Adipose tissue (tissue), 3 donors: Measurements from ENCODE around the gene ZFAND2A. TPM values are rescaled to one million over a fixed set of nuclear protein-coding genes. Genes with fewer than 3 reads are reported as not detected.
"Not testable (repeated sequence)": the region's sequence is repeated elsewhere in the genome, so short reads cannot be mapped to it uniquely, and the experiment has no call there.

Source experiments
- H3K27ac ChIP-seq: one replicate; pipeline ENCODE4 v1.5.1; 2013; ENCODE audit warnings: low read depth, low read length
- WGBS, 3 donors: extraction: QIAGEN DNeasy Blood & Tissue Kit; methylation state at CpG; one replicate each; pipeline ENCODE4 v1.1.7; 2013; 5-methylcytosine and 5-hydroxymethylcytosine counted together
- polyA plus RNA-seq, 3 donors: library from polyadenylated mRNA; stranded (reverse); fragments of 200-250 nt; gene quantifications; one replicate each; pipeline ENCODE4 v1.2.3, GENCODE V29; 2013
- donor health status: healthy with polysubstance abuse.
- donor health status: Bipolar disorder and iron deficiency.
- donor health status: healthy.

The ZFAND2A gene
- polyA plus RNA-seq, 3 donors, result 35.0 to 49.8 (median 36.9) TPM

DNA sequence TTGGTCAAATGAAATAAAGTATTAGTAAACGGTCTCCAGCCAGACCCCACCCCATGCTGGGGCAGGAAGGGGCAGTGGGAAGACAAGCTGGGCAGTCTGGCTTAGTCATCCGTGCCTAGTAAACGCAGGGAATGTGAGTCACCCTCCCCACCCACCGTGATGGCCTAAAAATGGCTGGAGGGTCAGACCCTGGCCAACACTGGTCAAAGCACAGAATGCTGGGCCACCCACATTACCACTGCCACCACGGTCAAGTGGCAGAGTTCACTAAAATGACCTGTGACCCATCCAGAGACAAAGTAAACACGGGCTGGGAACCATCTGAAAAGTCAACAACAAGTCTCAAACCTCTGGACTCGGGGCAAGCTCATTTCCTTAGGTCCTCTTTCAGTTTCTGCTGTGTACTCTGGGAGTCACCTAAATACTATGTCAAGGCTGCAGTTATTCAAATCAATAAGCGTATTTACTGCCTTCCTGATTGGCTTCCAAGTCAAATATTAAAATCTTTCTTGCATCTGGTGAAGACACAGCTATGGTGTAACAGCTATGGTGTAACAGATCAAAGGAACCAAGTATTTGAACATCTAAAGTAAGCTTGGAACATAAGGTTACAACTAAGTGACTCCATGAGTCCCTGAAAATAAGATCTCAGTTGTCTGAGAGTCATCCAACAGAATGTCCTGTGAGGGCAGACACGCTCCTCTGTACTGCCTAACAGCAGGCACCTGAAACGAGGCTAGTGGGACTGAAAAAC, 3.0 kb downstream of the ZFAND2A start:
- no peak overlapping the region for H3K27ac ChIP-seq
- WGBS, 3 donors, result 36 to 61% (median 53%) methylated on average over 9 to 10 of the region's 10 CpGs

- H3K27ac ChIP-seq, result not testable (repeated sequence)
- 70 to 90% (median 86%) methylated on average over 20 to 22 of the region's 33 CpGs for WGBS, 3 donors
Observed at GRCh38 chr7:1155818-1156781, 3.9 kb downstream of the ZFAND2A start.

DNA sequence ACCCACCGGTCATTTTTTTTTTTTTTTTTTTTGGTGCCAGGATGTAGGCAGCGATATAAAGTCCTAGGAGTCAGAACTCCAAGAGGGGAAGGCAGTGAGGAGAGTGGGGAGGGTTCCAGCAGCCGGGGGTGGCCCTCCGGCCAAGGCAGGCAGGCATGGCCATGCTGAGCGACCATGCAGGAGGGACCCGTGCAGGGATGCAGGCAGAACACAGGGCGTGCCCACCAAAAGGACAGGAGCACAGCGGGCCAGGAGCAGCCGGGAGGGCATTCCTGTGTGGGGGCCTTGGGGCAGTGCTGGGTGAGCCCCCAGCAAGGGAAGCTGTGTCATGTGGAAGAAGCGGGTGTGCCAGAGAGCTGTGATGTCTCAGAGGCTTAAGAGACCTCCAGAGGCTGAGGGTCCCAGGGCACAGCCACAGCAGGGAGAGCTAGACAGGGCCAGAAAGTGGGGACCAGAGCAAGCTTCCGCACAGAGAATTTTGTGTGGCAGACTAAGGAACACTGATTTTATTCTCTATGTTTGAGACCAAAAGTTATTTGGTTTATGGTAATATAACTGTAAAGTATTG, 5.7 kb downstream of the ZFAND2A start:
- no peak overlapping the region for H3K27ac ChIP-seq
- 78 to 88% (median 87%) methylated on average over 11 of the region's 11 CpGs for WGBS, 3 donors

DNA sequence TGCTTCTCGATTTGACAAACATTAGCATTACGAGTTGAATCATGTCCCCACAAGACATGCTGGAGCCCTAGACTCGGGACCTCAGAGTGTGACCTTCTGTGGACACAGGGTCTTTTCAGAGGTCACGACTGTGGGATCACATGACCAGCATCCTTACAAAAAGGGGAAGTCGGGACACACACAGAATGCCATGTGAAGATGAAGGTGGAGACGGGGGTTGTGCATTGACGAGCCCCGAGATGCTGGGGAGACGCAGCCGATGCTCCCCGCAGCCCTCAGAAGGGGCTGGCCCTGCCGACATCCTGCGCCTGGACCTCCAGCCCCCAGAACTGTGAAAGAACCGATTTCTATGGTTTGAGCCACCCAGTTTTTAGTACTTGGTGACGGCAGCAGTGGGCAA, 7.5 kb downstream of the ZFAND2A start:
- WGBS, 3 donors, result 89 to 91% (median 91%) methylated on average over 15 of the region's 15 CpGs
- H3K27ac ChIP-seq, result no peak overlapping the region

- no peak overlapping the region for H3K27ac ChIP-seq
- 88 to 92% (median 88%) methylated on average over 20 of the region's 20 CpGs for WGBS, 3 donors
Observed at GRCh38 chr7:1151653-1152425, 8.2 kb downstream of the ZFAND2A start.

GRCh38 chr7:1151156-1151555, 8.8 kb downstream of the ZFAND2A start:
- H3K27ac ChIP-seq, result no peak overlapping the region
- WGBS, 3 donors, result 88 to 96% (median 93%) methylated on average over 13 of the region's 13 CpGs

DNA sequence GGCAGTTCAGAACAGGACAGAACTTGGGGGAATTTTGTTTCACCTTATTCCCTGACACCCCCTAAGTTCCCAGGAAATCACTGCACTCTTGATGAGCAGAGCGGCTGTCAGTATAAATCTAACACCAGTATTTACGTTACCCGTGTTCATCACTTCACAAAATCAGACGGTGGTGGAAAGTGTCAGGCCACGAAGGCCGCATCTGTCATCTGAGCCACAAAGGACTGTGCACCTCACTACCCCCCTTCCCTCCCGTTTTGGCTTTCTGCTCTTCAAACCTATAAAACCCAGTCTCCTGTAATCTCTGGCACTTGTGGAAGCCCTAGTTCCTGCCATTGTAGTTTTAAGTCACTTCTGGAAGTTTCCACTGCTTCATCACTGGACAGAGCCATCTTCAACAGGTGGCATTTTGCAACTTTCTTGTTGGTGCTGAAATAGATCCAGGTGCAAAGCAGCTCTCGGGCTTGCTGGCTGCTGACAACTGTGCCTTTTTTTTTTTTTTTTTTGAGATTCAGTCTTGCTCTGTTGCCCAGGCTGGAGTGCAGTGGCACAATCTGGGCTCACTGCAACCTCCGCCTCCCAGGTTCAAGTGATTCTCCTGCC, 9.5 kb downstream of the ZFAND2A start:
- 85 to 86% (median 85%) methylated on average over 9 of the region's 9 CpGs for WGBS, 3 donors
- H3K27ac ChIP-seq, result no peak overlapping the region

- H3K27ac ChIP-seq, result no peak overlapping the region
- WGBS, 3 donors, result 90 to 94% (median 94%) methylated on average over 20 of the region's 20 CpGs
Observed at GRCh38 chr7:1149351-1149794, 10.6 kb downstream of the ZFAND2A start.

DNA sequence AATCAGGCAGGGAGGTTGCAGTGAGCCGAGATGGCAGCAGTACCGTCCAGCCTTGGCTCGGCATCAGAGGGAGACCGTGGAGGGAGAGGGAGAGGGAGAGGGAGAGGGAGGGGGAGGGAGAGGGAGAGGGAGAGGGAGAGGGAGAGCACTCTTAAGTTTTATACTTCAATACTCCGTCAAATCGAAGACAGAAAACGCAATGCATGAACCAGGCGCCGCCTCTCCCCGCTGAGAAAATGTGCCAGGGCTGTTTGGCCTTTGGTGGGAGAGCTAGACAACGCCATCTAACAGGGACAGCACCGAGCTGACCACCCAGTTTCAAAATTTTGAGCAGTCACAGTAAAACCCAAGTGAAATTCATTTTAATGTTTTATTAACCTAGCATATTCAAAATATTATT, 12.1 kb downstream of the ZFAND2A start:
- H3K27ac ChIP-seq, result not testable (repeated sequence)
- 81 to 92% (median 84%) methylated on average over 8 of the region's 12 CpGs for WGBS, 3 donors

DNA sequence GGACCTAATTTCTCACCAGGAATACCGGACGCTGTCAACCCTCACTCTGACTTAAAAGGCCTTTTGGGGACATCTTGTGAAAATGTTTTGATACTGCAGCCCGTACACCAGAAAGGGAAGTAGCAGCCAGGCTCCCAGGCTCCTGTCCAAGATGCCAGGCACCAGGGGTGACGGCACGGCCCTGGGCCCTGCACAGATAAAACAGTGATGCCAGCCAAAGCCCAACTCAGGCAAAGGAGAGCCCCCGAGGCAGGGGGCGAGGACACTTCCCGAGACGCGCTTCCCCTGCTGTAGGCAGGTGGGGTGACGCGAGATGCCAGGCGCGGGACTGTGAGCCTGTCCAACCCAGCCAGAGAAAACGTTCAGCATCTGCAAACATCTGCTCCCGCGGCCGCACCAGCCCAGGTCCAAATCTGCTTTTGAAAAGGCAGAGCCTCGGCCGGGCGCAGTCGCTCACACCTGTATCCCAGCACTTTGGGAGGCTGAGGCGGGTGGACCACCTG, 15.7 kb downstream of the ZFAND2A start:
- 48 to 56% (median 51%) methylated on average over 23 of the region's 23 CpGs for WGBS, 3 donors
- no peak overlapping the region for H3K27ac ChIP-seq

DNA sequence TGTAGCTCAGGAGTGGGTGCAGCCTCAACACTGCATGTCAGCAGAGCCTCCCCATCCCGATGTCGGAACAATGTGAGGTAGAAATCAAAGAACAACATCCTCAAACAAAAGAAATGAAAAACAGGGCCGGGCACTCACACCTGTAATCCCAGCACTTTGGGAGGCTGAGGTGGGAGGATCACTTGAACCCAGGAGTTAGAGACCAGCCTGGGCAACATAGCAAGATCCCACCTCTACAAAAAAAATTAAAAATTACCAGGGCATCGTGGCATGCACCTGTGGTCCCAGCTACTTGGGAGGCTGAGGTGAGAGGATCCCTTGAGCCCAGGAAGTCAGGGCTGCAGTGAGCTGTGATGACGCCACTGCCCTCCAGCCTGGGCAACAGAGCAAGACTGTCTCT, 17.0 kb downstream of the ZFAND2A start:
- not testable (repeated sequence) for H3K27ac ChIP-seq
- WGBS, 3 donors, result 83 to 88% (median 88%) methylated on average over 5 of the region's 5 CpGs

- WGBS, 3 donors, result 70 to 78% (median 71%) methylated on average over 14 of the region's 14 CpGs
- no peak overlapping the region for H3K27ac ChIP-seq
Observed at GRCh38 chr7:1142051-1142635, 17.9 kb downstream of the ZFAND2A start.

GRCh38 chr7:1141651-1142050, 18.3 kb downstream of the ZFAND2A start:
- H3K27ac ChIP-seq, result no peak overlapping the region
- WGBS, 3 donors, result 84 to 92% (median 84%) methylated on average over 6 of the region's 6 CpGs

- no peak overlapping the region for H3K27ac ChIP-seq
- 87 to 93% (median 92%) methylated on average over 4 of the region's 4 CpGs for WGBS, 3 donors
Observed at GRCh38 chr7:1140476-1141104, 19.4 kb downstream of the ZFAND2A start.

- 7 to 14% (median 8%) methylated on average over 28 to 51 of the region's 51 CpGs for WGBS, 3 donors
- H3K27ac ChIP-seq, result no peak overlapping the region
Observed at GRCh38 chr7:1137517-1138167, 22.4 kb downstream of the ZFAND2A start.

- 16 to 26% (median 21%) methylated on average over 9 of the region's 9 CpGs for WGBS, 3 donors
- no peak overlapping the region for H3K27ac ChIP-seq
Observed at GRCh38 chr7:1136841-1137516, 23.0 kb downstream of the ZFAND2A start.
